ENCODE data around the gene BLM.

GRCh38 chr15:90701880-90702630 lies 15.1 kb upstream of the BLM start:
- no peak for TF ChIP-seq HES2 (IDR thresholded peaks at IDR 0.05)
- no peak for TF ChIP-seq SREBF2 (IDR thresholded peaks at IDR 0.05)
- TF ChIP-seq CTCF (IDR thresholded peaks at IDR 0.05) = no peak
- no peak for TF ChIP-seq PHF8 (IDR thresholded peaks at IDR 0.05; ENCODE audit: borderline replicate concordance, low read depth)
- no peak for TF ChIP-seq POLR2A (IDR thresholded peaks at IDR 0.05; ENCODE audit: low read length)
- TF ChIP-seq RAD21 (conservative IDR thresholded peaks at IDR 0.05 in 1 of 2, IDR thresholded peaks at IDR 0.05 in 1 of 2) = no peak
- TF ChIP-seq TP53 (CRISPR knock-in tag; IDR thresholded peaks at IDR 0.05) = no peak
- no peak for TF ChIP-seq MAX (IDR thresholded peaks at IDR 0.05)
